GM12874 (cell line): Measurements from ENCODE around the gene ATP6V0C.

ENCODE experiments used
- TF ChIP-seq, protein P1 (sequence below): IDR thresholded peaks from 2 replicates; pipeline ENCODE4 v1.5.1; 2011; ENCODE audit warnings: low read depth, mild to moderate bottlenecking, control low read depth, low read length, moderate library complexity; ENCODE audit not compliant: insufficient read depth

Gene ATP6V0C

DNA sequence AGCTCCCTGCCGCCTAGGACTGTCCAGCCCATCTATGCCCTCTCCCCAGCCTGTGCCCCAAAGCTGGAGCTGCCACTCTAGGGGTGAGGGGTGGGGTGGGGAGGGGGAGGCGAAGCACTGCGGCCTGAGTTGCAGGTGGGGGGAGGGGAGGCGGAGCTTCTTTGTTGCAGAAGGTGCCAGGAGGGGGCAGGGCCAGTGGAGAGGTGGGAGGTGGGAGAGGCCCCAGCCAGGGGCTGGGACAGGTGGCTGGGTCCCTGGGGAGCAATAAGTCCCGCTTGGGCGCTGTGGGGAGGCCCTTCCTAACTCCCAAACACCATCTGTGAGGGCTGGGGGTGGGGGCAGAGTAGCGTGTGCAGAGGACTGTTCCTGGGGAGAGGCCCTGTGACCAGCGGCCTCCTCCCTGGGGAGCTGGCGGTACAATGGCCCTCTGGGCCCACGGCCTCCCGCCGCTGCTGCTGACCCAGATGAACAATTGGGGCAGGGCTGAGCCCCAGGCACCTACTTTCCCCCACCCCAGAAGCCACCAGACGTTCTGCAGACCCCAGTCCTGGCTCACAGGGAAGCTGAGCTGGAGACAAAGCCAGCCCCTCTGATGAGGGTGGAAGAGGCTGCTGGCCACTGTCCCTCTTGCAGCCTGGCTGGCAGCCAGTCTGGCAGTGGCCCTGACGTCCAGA is 44.9 kb upstream of the ATP6V0C start:
- TF ChIP-seq, protein P1, sequence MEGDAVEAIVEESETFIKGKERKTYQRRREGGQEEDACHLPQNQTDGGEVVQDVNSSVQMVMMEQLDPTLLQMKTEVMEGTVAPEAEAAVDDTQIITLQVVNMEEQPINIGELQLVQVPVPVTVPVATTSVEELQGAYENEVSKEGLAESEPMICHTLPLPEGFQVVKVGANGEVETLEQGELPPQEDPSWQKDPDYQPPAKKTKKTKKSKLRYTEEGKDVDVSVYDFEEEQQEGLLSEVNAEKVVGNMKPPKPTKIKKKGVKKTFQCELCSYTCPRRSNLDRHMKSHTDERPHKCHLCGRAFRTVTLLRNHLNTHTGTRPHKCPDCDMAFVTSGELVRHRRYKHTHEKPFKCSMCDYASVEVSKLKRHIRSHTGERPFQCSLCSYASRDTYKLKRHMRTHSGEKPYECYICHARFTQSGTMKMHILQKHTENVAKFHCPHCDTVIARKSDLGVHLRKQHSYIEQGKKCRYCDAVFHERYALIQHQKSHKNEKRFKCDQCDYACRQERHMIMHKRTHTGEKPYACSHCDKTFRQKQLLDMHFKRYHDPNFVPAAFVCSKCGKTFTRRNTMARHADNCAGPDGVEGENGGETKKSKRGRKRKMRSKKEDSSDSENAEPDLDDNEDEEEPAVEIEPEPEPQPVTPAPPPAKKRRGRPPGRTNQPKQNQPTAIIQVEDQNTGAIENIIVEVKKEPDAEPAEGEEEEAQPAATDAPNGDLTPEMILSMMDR, result no peak

DNA sequence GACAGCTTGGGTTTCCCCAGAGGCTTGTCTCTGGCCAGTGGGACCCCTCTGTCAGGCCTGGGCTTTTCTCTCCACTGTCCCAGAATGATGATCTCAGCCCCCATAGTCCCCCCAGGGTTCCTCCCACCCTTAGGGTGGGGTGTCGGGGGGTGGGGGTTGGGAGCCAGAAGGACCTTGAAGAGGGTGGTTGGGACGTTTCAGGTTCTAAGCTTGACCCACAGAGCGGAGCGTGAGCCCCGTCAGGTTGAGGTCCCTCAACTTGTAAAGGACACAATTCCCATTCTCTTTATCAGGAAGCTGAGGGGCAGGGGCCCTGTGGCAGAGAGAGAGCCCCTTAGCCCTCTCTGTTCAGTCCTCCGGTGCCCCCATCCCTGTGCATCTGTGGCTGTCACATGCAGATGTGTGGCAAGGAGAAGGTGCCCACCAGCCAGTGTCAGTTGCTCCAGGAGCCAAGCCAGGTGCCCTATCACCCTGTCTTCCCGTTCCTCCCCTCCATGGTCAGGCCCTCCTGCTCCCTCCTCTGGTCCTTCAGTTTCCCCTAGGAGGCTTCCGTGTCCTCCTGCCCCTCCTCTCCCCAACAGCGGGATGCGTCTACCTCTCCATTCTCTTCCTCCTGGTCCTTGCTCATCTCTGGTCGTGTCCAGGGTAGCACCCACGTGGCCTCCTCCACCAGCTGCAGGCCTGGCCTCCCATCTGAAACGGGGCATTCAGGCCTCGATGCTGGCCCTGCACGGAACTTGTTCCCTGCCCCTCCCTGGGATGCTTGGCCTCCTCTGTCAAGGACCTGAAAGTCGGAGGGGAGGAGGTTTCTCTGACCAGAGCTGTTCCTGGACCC is 44.1 kb upstream of the ATP6V0C start:
- TF ChIP-seq, protein P1, result no peak

GRCh38 chr16:2470234-2470601 is 43.5 kb upstream of the ATP6V0C start:
- TF ChIP-seq, protein P1, result no peak

DNA sequence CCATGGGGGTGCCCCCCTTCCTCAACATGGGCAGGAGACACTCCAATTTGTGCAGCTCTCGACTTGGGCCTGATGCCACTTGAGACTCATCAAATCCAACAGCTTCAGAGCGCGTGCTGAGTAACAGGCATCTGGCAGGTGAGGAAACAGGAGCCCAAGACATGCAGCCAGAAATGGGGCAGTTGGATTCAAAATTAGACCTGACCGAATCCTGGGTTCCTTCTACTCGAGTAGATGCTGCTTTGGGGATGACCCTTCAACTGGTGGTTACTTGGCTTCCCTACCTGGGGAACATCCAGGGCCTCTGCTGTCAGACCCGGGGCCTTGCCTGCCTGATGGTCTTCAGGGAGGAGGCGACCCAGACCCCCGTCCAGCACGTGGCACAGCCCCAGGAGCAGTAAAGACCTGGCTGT is 43.1 kb upstream of the ATP6V0C start:
- TF ChIP-seq, protein P1, result no peak

- TF ChIP-seq, protein P1, result no peak
Observed at GRCh38 chr16:2471016-2471652, 42.6 kb upstream of the ATP6V0C start, which contains the start of gene NTN3. NTN3 (plus strand) TSS chr16:2471297; CDS start chr16:2471702, 405 bp downstream.

GRCh38 chr16:2471653-2472487 is 41.9 kb upstream of the ATP6V0C start:
- TF ChIP-seq, protein P1, result no peak
